Glutamatergic neuron (in vitro differentiated cells): ENCODE results near the gene ANKZF1. TPM values are rescaled to one million over a fixed set of nuclear protein-coding genes. Genes with fewer than 3 reads are reported as not detected.

Experiments
- DNase-seq: peaks from one replicate; pipeline ENCODE4 v3.0.0; 2022
- H3K27ac Mint-ChIP-seq: one replicate; pipeline ENCODE4 v1.8.0; 2020; ENCODE audit warnings: mild to moderate bottlenecking, mixed read lengths, inconsistent platforms; ENCODE audit not compliant: unreplicated experiment
- H3K27me3 Mint-ChIP-seq: one replicate; pipeline ENCODE4 v1.8.0; 2020; ENCODE audit warnings: mild to moderate bottlenecking, moderate library complexity, mixed read lengths, inconsistent platforms; ENCODE audit not compliant: unreplicated experiment
- H3K36me3 Mint-ChIP-seq: one replicate; pipeline ENCODE4 v1.8.0; 2020; ENCODE audit warnings: mild to moderate bottlenecking, mixed read lengths, inconsistent platforms; ENCODE audit not compliant: unreplicated experiment
- H3K4me1 Mint-ChIP-seq: one replicate; pipeline ENCODE4 v1.8.0; 2020; ENCODE audit warnings: mild to moderate bottlenecking, low read depth, mixed read lengths, inconsistent platforms; ENCODE audit not compliant: unreplicated experiment
- H3K4me3 Mint-ChIP-seq: one replicate; pipeline ENCODE4 v1.8.0; 2020; ENCODE audit warnings: mild to moderate bottlenecking, mixed read lengths, inconsistent platforms; ENCODE audit not compliant: unreplicated experiment
- H3K9me3 Mint-ChIP-seq: one replicate; pipeline ENCODE4 v1.8.0; 2020; ENCODE audit warnings: mild to moderate bottlenecking, moderate library complexity, mixed read lengths, inconsistent platforms; ENCODE audit not compliant: unreplicated experiment
- CTCF ChIP-seq: fragments of 200-600 bp; sonication (generic); IDR thresholded peaks from one replicate; pipeline ENCODE4 v1.5.0; 2021; ENCODE audit not compliant: partially characterized antibody, unreplicated experiment
- total RNA-seq: library from RNA; stranded (reverse); fragmentation: NEBNext Ultra II Directional; extraction: Animal tissue kit (Norgen Biotek cat#: 25700); gene quantifications from one replicate; pipeline ENCODE4 v1.2.1, GENCODE V29; 2021; ENCODE audit not compliant: unreplicated experiment

The ANKZF1 gene
- total RNA-seq, 1 donor from 2014 or later, result 95.8 TPM

- TF ChIP-seq CTCF, result no peak
- Mint-ChIP-seq H3K4me1 (peaks cover 21% of the 10 kb centered on the region), H3K27me3 (peaks cover 4% of the 10 kb centered on the region), H3K27ac (peak overlapping the region; percentile 70), H3K4me3 (no peak overlapping the region), H3K36me3 (no peaks in the 10 kb centered on the region), H3K9me3 (peaks cover 8% of the 10 kb centered on the region)
- no peak for DNase-seq
Observed at GRCh38 chr2:219249203-219249980, 19.8 kb downstream of the ANKZF1 start.

GRCh38 chr2:219250049-219250781 is 20.6 kb downstream of the ANKZF1 start:
- no peak for DNase-seq
- peaks cover 22% of the 10 kb centered on the region for H3K4me1 Mint-ChIP-seq
- no peaks in the 10 kb centered on the region for H3K36me3 Mint-ChIP-seq
- H3K27ac Mint-ChIP-seq, result no peak overlapping the region
- no peak overlapping the region for H3K4me3 Mint-ChIP-seq
- no peak for TF ChIP-seq CTCF
- peaks cover 9% of the 10 kb centered on the region for H3K27me3 Mint-ChIP-seq
- H3K9me3 Mint-ChIP-seq, result peaks cover 6% of the 10 kb centered on the region

GRCh38 chr2:219251656-219252055 is 22.1 kb downstream of the ANKZF1 start:
- Mint-ChIP-seq H3K9me3 (peaks cover 5% of the 10 kb centered on the region), H3K27me3 (peaks cover 11% of the 10 kb centered on the region), H3K27ac (peak overlapping the region; percentile 52), H3K36me3 (no peaks in the 10 kb centered on the region), H3K4me3 (peak overlapping the region; percentile 88), H3K4me1 (peaks cover 22% of the 10 kb centered on the region)
- DNase-seq, result no peak
- no peak for TF ChIP-seq CTCF

- Mint-ChIP-seq H3K36me3 (no peaks in the 10 kb centered on the region), H3K27me3 (peaks cover 11% of the 10 kb centered on the region), H3K4me3 (peak overlapping the region; percentile 88), H3K4me1 (peaks cover 22% of the 10 kb centered on the region), H3K9me3 (peaks cover 5% of the 10 kb centered on the region), H3K27ac (peak overlapping the region; percentile 52)
- no peak for DNase-seq
- no peak for TF ChIP-seq CTCF
Observed at GRCh38 chr2:219252084-219252483, 22.5 kb downstream of the ANKZF1 start.

- Mint-ChIP-seq H3K27me3 (peaks cover 11% of the 10 kb centered on the region), H3K9me3 (peaks cover 7% of the 10 kb centered on the region), H3K36me3 (no peaks in the 10 kb centered on the region), H3K27ac (no peak overlapping the region), H3K4me1 (peaks cover 22% of the 10 kb centered on the region), H3K4me3 (peak overlapping the region; percentile 88)
- no peak for DNase-seq
- TF ChIP-seq CTCF, result no peak
Observed at GRCh38 chr2:219252570-219252899, 22.9 kb downstream of the ANKZF1 start.
